HepG2 (cell line): ENCODE measurements around the gene RAD9A. TPM values are rescaled to one million over a fixed set of nuclear protein-coding genes. Genes with fewer than 3 reads are reported as not detected.
A peak's percentile ranks its signal among the peaks of the same experiment; 100 is the strongest.

ENCODE experiments used
- ATAC-seq: fragments of 200-7000 bp; cut with Tn5 transposase; 3 replicates; pipeline ENCODE4 v1.9.1; 2020; ENCODE audit warnings: mild to moderate bottlenecking, moderate library complexity
- BruUV-seq: library from RNA; stranded (reverse); fragments of 400-500 nt; replicated peaks from 2 replicates; lab custom pipeline; 2021; lab: Mats Ljungman, UMichigan
- CTCF ChIA-PET: fragments of 300-600 bp; formaldehyde crosslinking; extraction: SDS; loops from one replicate; lab custom pipeline; 2021; ENCODE audit warnings: low total read pairs, inconsistent platforms, low intra/inter-chr PET ratio; lab: Yijun Ruan, JAX
- POLR2A ChIA-PET: fragments of 350-600 bp; sonication (Branson Sonifier 250); formaldehyde crosslinking; loops from one replicate; lab custom pipeline; 2020; ENCODE audit warnings: antibody characterized with exemption, inconsistent platforms; lab: Yijun Ruan, JAX
- DNase-seq: peaks from one replicate; pipeline ENCODE4 v3.0.0-alpha.2; 2015; ENCODE audit warnings: low spot score
- FAIRE-seq: peaks from 3 replicates; lab custom pipeline; 2011; peaks lifted over from hg19 to GRCh38; lab: Jason Lieb, UNC
- H2AFZ ChIP-seq: one replicate; pipeline ENCODE4 v1.6.1; 2011; ENCODE audit warnings: low read length, inconsistent platforms
- H3K27ac ChIP-seq: fragments of 300-600 bp; 3 replicates; pipeline ENCODE4 v1.8.0; 2011; ENCODE audit warnings: mixed run types, mild to moderate bottlenecking, mixed read lengths, low read length, inconsistent platforms; ENCODE audit not compliant: insufficient read depth; ENCODE audit errors: extremely low read length
- H3K27me3 ChIP-seq, 2 experiments: fragments of 200-600 bp in 1 of 2; 2 replicates in 1 of 2; 3 replicates in 1 of 2; pipeline versions ENCODE4 v1.6.0 to v1.8.0; 2011; ENCODE audit warnings: low read length in 2 of 2, mild to moderate bottlenecking in 2 of 2, moderate library complexity in 2 of 2, inconsistent platforms in 1 of 2; ENCODE audit not compliant: insufficient read depth in 2 of 2, control insufficient read depth in 1 of 2
- H3K36me3 ChIP-seq, 2 experiments: fragments of 200-600 bp in 1 of 2; replicated peaks in 1 of 2; 2 replicates in 1 of 2; 3 replicates in 1 of 2; pipeline versions ENCODE4 v1.5.1 to v1.8.0; 2011; ENCODE audit warnings: low read length in 2 of 2, inconsistent platforms in 1 of 2; ENCODE audit not compliant: insufficient read depth in 2 of 2, control insufficient read depth in 1 of 2
- H3K4me1 ChIP-seq: 2 replicates; pipeline ENCODE4 v1.5.1; 2012; ENCODE audit warnings: low read length, inconsistent platforms; ENCODE audit not compliant: insufficient read depth
- H3K4me2 ChIP-seq: 2 replicates; pipeline ENCODE4 v1.6.0; 2011; ENCODE audit warnings: low read depth, low read length, inconsistent platforms
- H3K4me3 ChIP-seq, 3 experiments: fragments of 200-600 bp in 1 of 3; sonication (generic), shearing (Covaris generic) in 1 of 3; replicated peaks in 1 of 3; 2 replicates each; pipeline ENCODE4 v1.5.1; 2011 to 2016; ENCODE audit warnings: low read length in 3 of 3, inconsistent platforms in 2 of 3, low read depth in 2 of 3, mild to moderate bottlenecking in 2 of 3, control low read depth in 1 of 3, mixed read lengths in 1 of 3; ENCODE audit not compliant: insufficient read depth in 1 of 3
- H3K79me2 ChIP-seq: one replicate; pipeline ENCODE4 v1.6.1; 2011; ENCODE audit warnings: low read length, inconsistent platforms; ENCODE audit not compliant: insufficient read depth
- H3K9ac ChIP-seq: 2 replicates; pipeline ENCODE4 v1.6.0; 2011; ENCODE audit warnings: mild to moderate bottlenecking, low read depth, low read length, inconsistent platforms; ENCODE audit not compliant: insufficient read depth
- H3K9me3 ChIP-seq: 2 replicates; pipeline ENCODE4 v1.5.1; 2012; ENCODE audit warnings: mild to moderate bottlenecking, low read length
- H4K20me1 ChIP-seq: 2 replicates; pipeline ENCODE4 v1.6.0; 2011; ENCODE audit warnings: inconsistent platforms, mild to moderate bottlenecking, low read length, moderate library complexity; ENCODE audit not compliant: insufficient read depth
- AGO2 ChIP-seq: fragments of 200-400 bp; formaldehyde crosslinking; optimal IDR thresholded peaks from 2 replicates; pipeline ENCODE3; 2017; ENCODE audit warnings: mild to moderate bottlenecking, low read depth, low read length, moderate library complexity
- BORCS8-MEF2B ChIP-seq: sonication (generic); formaldehyde crosslinking; IDR thresholded peaks from 2 replicates; pipeline ENCODE4 v1.8.0; 2022; ENCODE audit warnings: mild to moderate bottlenecking, missing genetic modification reagents
- FOSL2 ChIP-seq: sonication (generic); formaldehyde crosslinking; IDR thresholded peaks from 2 replicates; pipeline ENCODE4 v1.4.0; 2020; ENCODE audit warnings: missing genetic modification reagents
- HMGA1 ChIP-seq: sonication (generic); formaldehyde crosslinking; conservative IDR thresholded peaks from 2 replicates; pipeline ENCODE4 v1.4.0; 2020; ENCODE audit warnings: missing genetic modification reagents
- HNRNPL ChIP-seq: fragments of 200-400 bp; formaldehyde crosslinking; IDR thresholded peaks from 2 replicates; pipeline ENCODE4 v1.6.1; 2017; ENCODE audit warnings: mild to moderate bottlenecking, low read depth, low read length
- IRF2 ChIP-seq: IDR thresholded peaks from 2 replicates; pipeline ENCODE4 v1.6.1; 2018; ENCODE audit warnings: missing genetic modification reagents, missing compliant biosample characterization
- MAX ChIP-seq: IDR thresholded peaks from 2 replicates; pipeline ENCODE4 v1.6.1; 2012; ENCODE audit warnings: inconsistent platforms
- PHF5A ChIP-seq: IDR thresholded peaks from one replicate; pipeline ENCODE4 v1.6.1; 2018; ENCODE audit warnings: low read depth, missing genetic modification reagents; ENCODE audit not compliant: unreplicated experiment
- SIN3B ChIP-seq: fragments of 150-350 bp; IDR thresholded peaks from 2 replicates; pipeline ENCODE4 v1.6.1; 2014; ENCODE audit warnings: low read length
- SRSF1 ChIP-seq: fragments of 200-400 bp; formaldehyde crosslinking; optimal IDR thresholded peaks from 2 replicates; pipeline ENCODE3; 2017; ENCODE audit warnings: mild to moderate bottlenecking, low read depth, low read length, moderate library complexity
- ZNF143 ChIP-seq: sonication (generic); formaldehyde crosslinking; IDR thresholded peaks from 2 replicates; pipeline ENCODE4 v1.4.0; 2020; ENCODE audit warnings: missing genetic modification reagents
- ZNF18 ChIP-seq: sonication (generic); formaldehyde crosslinking; IDR thresholded peaks from 2 replicates; pipeline ENCODE4 v1.8.0; 2022; ENCODE audit warnings: mild to moderate bottlenecking, missing genetic modification reagents; ENCODE audit not compliant: insufficient replicate concordance
- ZNF431 ChIP-seq: sonication (generic); formaldehyde crosslinking; IDR thresholded peaks from 2 replicates; pipeline ENCODE4 v1.9.0; 2022; ENCODE audit warnings: missing genetic modification reagents, low read depth, mild to moderate bottlenecking, borderline replicate concordance
- ZNF549 ChIP-seq: sonication (generic); formaldehyde crosslinking; IDR thresholded peaks from 2 replicates; pipeline ENCODE4 v1.5.0; 2020; ENCODE audit warnings: missing genetic modification reagents
- WGBS: methylation state at CpG from one replicate; pipeline ENCODE4 v1.1.6; 2017; ENCODE audit warnings: low lambda C conversion rate; 5-methylcytosine and 5-hydroxymethylcytosine counted together
- in situ Hi-C: cut with HindIII; loops from 2 replicates; pipeline ENCODE4 v1.10.0; 2017; ENCODE audit warnings: low pct_unique_long_range_greater_than_20kb; ENCODE audit not compliant: extremely low pct_ligation_motif_present
- intact Hi-C: fragments of 100-400 bp; cut with micrococcal nuclease; formaldehyde crosslinking; loops from one replicate; pipeline ENCODE4 v1.10.0; 2022; ENCODE audit not compliant: unreplicated experiment
- polyA plus RNA-seq, 8 experiments: library from polyadenylated mRNA; depleted of rRNA in 3 of 8; stranded (reverse) in 7 of 8; unstranded in 1 of 8; fragments of >200 nt; fragmentation: Illumina TruSeq in 4 of 8; extraction: Trizol in 4 of 8; gene quantifications; 2 replicates each; pipeline versions ENCODE4 v1.2.1 to v1.2.3, GENCODE V29; 2011 to 2016; ENCODE audit warnings: low read depth in 4 of 8, missing spikeins in 1 of 8, mixed read lengths in 1 of 8; ENCODE audit not compliant: insufficient read depth in 1 of 8
- total RNA-seq, 5 experiments: library from RNA; depleted of rRNA; stranded (reverse); fragments of >200 nt; fragmentation: Illumina TruSeq; extraction: Trizol; gene quantifications; 2 replicates each; pipeline ENCODE4 v1.2.3, GENCODE V29; 2016; ENCODE audit warnings: low read depth in 1 of 5

The RAD9A gene
- total and polyA plus RNA-seq, 2 of the 13 experiments (the other 11 are each of a cell fraction or from before 2014, with no cell fraction given): 10.1 to 15.7 TPM

- ChIA-PET POLR2A (interaction anchor here (0.7 to 7.4 kb wide), 6 partner anchors 8 to 131 kb away, joined by 3 to 78 read pairs (median 4); partner anchors contain the start of genes AIP, PPP1CA, RAD9A and TBC1D10C), CTCF (no interaction called here)
- H3K4me2 ChIP-seq: peak overlapping the region; percentile 80
- no peak overlapping the region for H3K27ac ChIP-seq
- H4K20me1 ChIP-seq: no peaks in the 10 kb centered on the region
- TSS peak; percentile 59 for BruUV-seq
- intact Hi-C loops (no loop called here), in situ Hi-C loops (no loop called here)
- no peak for DNase-seq
- H3K9me3 ChIP-seq: no peaks in the 10 kb centered on the region
- H3K27me3 ChIP-seq: peaks cover 9 to 45% of the 10 kb centered on the region in 2 experiments; a peak in 4 of 5 replicates
- no peak overlapping the region; a peak in 1 of 6 replicates for H3K4me3 ChIP-seq
- peaks cover 60% of the 10 kb centered on the region for H3K4me1 ChIP-seq
- WGBS: 88% methylated on average over 10 of the region's 21 CpGs
- H2AFZ ChIP-seq: no peak overlapping the region
- no peak overlapping the region for H3K9ac ChIP-seq
- H3K36me3 ChIP-seq: no peaks in the 10 kb centered on the region
- ATAC-seq: no peak
- no peak for FAIRE-seq
- H3K79me2 ChIP-seq: no peaks in the 10 kb centered on the region
- TF ChIP-seq FOSL2 (no peak), ZNF431 (CRISPR knock-in tag) (no peak), ZNF143 (CRISPR knock-in tag) (no peak), MAX (0 out of 2 replicates have a peak, but pooled peaks have one; percentile 16), SRSF1 (no peak), BORCS8-MEF2B (no peak), HNRNPL (0 out of 2 replicates have a peak, but pooled peaks have one; percentile 37), AGO2 (peak; percentile 13), IRF2 (CRISPR knock-in tag) (no peak), HMGA1 (CRISPR knock-in tag) (no peak), SIN3B (no peak), ZNF18 (no peak), ZNF549 (CRISPR knock-in tag) (no peak), PHF5A (CRISPR knock-in tag) (no peak)
These were observed 27.7 kb downstream of the RAD9A start for GRCh38 chr11:67419325-67420049.
